Pons (tissue), 1 donor: ENCODE results near the gene FBXO38.

Source experiments
- DNase-seq: peaks from one replicate; pipeline ENCODE4 v3.0.0-alpha.2; 2016; ENCODE audit warnings: low spot score

The FBXO38 gene, protein sequence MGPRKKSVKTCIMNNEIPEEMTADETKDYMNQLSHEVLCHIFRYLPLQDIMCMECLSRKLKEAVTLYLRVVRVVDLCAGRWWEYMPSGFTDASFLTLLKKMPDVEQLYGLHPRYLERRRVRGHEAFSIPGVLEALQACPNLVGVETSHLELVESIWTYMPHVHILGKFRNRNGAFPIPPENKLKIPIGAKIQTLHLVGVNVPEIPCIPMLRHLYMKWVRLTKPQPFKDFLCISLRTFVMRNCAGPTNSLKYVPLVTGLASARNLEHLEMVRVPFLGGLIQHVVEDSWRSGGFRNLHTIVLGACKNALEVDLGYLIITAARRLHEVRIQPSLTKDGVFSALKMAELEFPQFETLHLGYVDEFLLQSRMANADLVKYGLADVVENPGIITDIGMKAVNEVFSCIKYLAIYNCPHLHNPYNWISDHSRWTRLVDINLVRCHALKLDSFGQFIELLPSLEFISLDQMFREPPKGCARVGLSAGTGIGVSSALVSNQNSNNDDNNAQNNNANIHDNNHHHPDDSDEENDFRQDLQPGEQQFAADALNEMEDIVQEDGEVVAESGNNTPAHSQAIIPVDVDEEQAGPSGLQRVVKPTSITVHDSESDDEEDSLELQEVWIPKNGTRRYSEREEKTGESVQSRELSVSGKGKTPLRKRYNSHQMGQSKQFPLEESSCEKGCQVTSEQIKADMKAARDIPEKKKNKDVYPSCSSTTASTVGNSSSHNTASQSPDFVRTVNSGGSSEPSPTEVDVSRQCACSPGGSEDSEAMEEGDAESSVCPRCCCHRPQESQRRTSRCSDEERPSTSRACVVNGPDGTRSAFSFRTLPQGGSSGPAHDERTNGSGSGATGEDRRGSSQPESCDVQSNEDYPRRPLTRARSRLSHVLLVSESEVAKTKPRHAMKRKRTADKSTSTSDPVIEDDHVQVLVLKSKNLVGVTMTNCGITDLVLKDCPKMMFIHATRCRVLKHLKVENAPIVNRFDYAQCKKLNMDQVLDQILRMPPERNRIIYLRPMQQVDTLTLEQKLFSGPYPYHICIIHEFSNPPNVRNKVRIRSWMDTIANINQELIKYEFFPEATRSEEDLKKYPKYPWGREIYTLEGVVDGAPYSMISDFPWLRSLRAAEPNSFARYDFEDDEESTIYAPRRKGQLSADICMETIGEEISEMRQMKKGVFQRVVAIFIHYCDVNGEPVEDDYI

GRCh38 chr5:148383564-148384379 is at the start of gene FBXO38:
Gene FBXO38, plus strand, starts transcription at chr5:148383958. Its CDS starts 10,819 bp downstream, at chr5:148394777.
- peak; percentile 96 for DNase-seq

DNA sequence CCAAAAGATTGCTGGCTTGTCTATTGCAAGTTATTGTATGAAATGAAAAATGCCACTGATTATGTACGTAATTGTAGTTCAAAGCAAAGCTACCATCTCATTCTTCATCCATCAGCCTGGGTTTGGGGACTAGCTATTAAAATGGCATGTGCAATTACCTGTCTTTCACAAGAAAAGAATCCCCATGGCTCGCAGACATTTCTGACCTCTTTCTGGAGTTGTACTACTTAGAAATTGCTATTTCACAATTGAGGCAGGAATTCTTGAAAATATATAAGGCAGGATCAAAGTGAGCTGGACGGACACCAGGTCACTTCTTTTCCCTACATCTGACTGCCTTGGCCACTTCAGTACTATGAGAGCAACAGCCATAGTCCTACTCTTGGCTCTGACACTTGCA is 48.5 kb upstream of the FBXO38 start, which contains the start of gene SPINK9:
Gene SPINK9, plus strand, starts transcription at position 301 of the 400 bp plus-strand sequence. Its CDS starts 55 bp downstream, at position 356.
- DNase-seq, result no peak

DNA sequence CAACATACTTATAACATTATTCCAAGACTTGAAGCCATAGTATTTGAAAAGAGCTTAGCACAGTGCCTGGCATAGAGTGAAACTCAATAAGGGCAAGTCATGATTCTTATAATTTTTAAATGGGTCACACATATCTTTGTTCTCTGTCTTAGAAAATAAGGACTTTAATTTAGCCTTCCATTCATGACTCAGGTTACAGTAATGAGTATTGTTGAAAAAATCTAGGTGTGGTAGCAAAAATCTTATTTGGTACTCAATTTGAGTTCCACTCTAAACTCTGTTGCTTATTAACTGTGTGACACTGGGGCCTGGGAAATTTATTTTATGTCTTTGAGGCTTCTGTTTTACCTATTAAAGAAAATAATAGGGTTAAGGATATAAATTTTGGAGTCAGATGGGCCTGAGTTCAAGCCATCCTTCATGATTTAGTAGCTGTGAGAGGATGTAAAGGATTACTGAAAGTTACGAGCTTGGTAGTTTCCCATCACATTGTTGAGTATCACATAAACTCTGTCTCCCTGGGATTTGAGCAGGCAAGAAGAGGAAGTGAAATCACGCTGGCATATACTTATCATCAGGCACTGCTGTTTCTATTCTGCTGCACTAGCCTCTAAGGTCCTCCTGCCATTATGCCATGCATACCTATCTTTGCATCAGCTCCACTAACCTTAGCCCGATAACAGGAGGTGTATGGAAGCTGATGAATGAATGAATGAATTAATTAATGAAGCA is 46.9 kb upstream of the FBXO38 start:
- peak; percentile 7 for DNase-seq

DNA sequence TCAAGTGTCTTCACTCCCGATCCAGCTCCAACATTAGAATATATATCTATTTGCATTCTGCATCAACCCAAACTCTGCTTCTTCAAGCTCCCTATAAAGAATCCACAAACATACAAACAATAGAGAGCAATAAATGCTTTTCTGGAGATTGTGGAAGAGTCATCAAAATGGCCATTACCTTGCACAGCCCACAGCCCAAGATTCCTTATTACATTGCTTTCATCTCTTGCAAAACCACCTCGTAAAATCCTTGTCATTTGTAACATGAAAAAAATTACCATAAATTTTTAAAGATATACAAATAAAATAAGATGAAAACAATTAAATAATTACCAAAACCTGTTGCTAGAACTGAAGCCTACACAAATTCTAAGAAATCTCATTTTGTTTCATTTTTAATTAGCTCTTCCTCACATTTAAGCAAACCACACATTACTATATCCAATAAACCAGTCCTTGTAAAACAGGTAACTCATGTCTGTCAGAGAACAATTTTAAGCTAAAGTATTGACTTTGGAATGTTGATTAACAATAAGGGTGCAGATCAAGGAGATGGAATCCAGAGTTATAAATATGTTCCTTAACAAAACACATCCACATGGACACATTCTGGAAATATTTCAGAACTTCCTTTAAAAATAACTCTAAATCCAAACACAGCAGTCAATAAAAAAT is 41.2 kb upstream of the FBXO38 start:
- DNase-seq, result no peak

- no peak for DNase-seq
Observed at GRCh38 chr5:148343046-148343407, 40.7 kb upstream of the FBXO38 start.

DNA sequence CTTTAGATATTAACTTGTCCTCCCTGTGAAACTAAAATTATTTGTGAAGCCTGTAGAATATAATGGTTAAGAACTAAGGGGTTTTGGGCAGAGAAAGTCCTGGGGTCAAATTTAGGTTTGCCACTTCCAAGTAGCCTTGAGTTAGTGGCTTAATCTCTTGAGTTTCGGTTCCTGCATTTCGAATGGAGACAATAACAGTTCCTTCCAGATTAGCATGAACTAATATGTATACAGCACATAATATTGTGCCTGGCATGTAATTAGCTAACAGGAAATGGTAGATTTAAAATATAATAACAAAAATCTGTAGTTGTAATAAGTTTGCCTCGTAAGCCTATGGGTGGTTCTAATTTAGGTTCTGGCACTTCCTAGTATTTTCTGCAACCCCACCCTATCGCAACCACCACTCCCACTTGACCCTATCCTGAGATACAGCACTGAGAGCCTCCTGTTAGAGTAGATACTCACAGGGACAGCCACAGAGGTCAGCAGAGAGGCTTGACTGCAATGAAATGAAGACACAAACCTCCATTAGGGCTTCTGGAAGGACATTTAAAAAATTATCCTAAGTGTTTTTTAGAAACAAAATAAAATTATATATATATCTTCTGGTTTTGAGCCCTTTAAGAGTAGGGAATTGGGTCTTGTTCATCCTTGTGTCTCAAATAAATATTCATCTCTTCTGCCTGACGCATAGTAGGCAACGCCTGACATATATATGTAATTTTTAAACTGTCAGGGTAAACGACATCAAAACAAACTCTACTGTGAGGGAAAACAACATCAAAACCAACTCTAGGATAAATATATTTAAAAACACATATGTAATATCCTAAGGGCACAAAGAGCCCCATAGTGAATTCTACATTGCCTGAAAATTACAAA is 39.9 kb upstream of the FBXO38 start:
- DNase-seq, result peak; percentile 18

DNA sequence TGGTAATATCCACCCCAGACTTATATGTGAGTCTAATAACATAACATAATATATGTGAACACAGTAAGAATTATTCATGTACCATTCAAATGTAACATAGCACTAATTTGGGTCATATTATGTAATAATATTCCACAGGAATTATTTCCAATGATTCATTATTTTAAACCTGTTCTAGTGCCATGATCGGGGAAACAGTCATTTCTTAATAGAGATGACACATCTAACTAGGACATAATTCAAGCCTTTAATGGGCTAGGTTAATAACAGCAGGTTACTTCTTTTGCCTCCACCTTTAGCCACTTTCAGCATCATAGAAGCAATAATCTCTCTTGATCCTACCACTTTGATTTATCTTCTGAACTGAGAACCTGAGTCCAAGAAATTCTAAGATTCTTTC is 36.1 kb upstream of the FBXO38 start:
- DNase-seq, result no peak

DNA sequence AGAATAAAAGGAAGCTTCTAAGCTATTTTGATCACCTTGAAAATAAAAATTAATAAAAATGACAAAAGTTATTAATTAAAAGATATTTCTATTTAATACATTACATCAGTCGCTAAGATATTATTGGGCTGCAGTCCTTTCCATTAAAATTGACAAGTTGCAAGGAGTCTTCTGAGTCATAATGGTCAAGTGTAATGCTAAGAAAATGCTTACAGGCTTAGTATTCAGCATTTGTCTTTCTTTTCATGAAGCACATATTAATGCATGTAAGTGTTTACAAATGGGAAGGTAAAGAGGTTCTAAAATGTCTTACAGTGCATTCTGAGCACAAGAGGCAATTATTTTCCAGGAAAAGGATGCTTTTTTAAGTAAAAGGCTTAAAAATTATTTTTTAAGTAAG is 31.1 kb upstream of the FBXO38 start:
- DNase-seq, result no peak

- no peak for DNase-seq
Observed at GRCh38 chr5:148353634-148354033, 30.1 kb upstream of the FBXO38 start.

DNA sequence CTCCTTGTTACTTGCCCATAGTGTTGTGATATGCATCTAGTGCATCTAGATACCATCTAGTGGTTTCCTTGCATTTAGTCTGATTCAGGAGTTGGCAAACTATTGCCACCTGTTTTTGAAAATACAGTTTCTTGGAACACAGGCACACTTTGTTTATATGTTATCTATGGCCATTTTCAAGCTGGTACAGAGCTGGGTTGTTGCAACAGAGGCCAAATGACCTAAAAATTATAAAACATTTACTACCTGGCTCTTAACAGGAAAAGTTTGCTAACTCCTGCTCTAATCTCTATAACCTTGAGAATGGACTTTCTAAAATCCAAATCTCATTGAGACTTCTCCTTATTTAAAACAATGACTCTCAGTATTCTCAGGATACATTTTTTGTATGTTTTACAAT is 19.4 kb upstream of the FBXO38 start:
- no peak for DNase-seq

- DNase-seq, result no peak
Observed at GRCh38 chr5:148368299-148368698, 15.5 kb upstream of the FBXO38 start.

- no peak for DNase-seq
Observed at GRCh38 chr5:148372166-148372725, 11.5 kb upstream of the FBXO38 start.

GRCh38 chr5:148372893-148373292 is 10.9 kb upstream of the FBXO38 start:
- DNase-seq, result no peak

DNA sequence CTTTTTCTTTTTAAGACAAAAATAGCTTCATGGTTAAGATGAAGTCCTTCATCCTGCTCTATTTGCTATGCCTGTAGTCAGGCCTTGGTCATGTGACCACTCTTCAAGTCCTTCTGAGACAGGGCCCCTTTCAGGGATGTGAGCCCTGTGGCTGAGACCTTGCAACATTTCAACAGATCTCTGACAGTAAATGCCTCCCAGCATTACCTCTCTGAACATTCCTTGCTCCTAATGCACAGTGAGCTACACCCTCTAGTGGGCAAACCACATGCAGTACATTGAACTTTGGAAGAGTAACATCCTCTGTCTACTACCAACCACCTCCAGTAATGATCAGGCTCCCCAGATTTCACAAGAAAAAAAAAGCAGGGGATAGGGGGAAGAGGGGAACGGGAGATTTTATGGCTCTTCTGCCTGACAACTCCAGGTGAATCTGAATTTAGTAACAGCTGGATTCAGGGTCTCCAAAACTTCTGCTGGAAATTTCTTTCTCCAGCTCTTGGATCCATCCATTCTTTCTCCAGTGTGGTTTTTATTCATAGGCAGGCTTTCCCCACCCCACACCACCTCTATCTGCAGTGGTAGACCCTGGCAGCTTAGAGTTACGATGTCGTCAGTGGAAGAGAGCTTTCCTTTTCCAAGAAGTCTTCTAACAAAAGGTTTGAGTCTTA is 8.9 kb upstream of the FBXO38 start:
- DNase-seq, result peak; percentile 68

DNA sequence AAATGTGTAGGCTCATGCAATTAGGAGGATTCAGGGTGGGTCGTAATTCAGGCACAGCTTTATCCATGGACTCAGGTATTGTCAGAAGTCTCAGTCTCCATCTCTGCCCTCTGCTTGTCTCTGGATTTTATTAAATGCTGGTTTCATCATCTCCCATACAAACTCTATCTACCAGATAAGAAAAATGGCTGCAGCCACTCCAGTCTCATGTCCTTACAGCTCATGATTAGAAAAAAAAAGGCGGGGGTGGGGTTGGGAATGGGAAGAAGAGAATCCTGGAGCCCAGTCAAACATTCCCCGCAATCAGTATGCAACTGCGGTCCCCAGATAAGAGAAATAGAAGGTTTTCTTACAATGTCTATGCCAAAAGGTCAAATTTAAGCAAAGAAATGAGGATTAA is 7.6 kb upstream of the FBXO38 start:
- no peak for DNase-seq

GRCh38 chr5:148378670-148379069 is 5.1 kb upstream of the FBXO38 start:
- no peak for DNase-seq

- no peak for DNase-seq
Observed at GRCh38 chr5:148379340-148379739, 4.4 kb upstream of the FBXO38 start.

- DNase-seq, result no peak
Observed at GRCh38 chr5:148381906-148382305, 1.9 kb upstream of the FBXO38 start.
